ENCODE results near the gene CD40LG.

GRCh38 chrX:136656361-136656964, 8.5 kb downstream of the CD40LG start:
- TF ChIP-seq CTCF (conservative IDR thresholded peaks at IDR 0.05; ENCODE audit: low read length) (no peak), EZH2phosphoT487 (IDR thresholded peaks at IDR 0.05; ENCODE audit: borderline replicate concordance, low read depth, low read length) (no peak)

All from OCI-LY7 (cell line).